ENCODE data around the gene UTS2B.

Gene UTS2B

GRCh38 chr3:191301017-191301416, 29.3 kb downstream of the UTS2B start:
- DNase-seq = no peak
- Histone ChIP-seq H3K79me1 (ENCODE audit: low read length) (no peaks in the 10 kb centered on the region), H3K9ac (ENCODE audit: low read length) (no peak overlapping the region)

GRCh38 chr3:191300422-191300821, 29.9 kb downstream of the UTS2B start:
- no peaks in the 10 kb centered on the region for H3K79me2 ChIP-seq (ENCODE audit: control insufficient read depth, insufficient read depth, low read length, poor library complexity)
- H3K36me3 ChIP-seq (ENCODE audit: control insufficient read depth in 1 of 2, insufficient read depth in 2 of 2, low read length in 2 of 2) = no peaks in the 10 kb centered on the region
- H3K14ac ChIP-seq (ENCODE audit: low read length) = no peak overlapping the region
- no peak overlapping the region for H2AFZ ChIP-seq (ENCODE audit: insufficient read depth, low read length, poor library complexity)
- no peak overlapping the region for H3K4me2 ChIP-seq (ENCODE audit: low read length)
- no peak for DNase-seq
- no peak overlapping the region for H3K23ac ChIP-seq (ENCODE audit: low read length)
- H3K79me1 ChIP-seq (ENCODE audit: low read length) = no peaks in the 10 kb centered on the region
- no peaks in the 10 kb centered on the region for H3K9me3 ChIP-seq (ENCODE audit: insufficient read depth, low read depth, low read length)
- H3K4me1 ChIP-seq (ENCODE audit: control insufficient read depth in 1 of 2, insufficient read depth in 2 of 2, low read length in 2 of 2) = no peaks in the 10 kb centered on the region
- no peak overlapping the region for H4K12ac ChIP-seq (ENCODE audit: low read depth, low read length)
- H2BK12ac ChIP-seq (ENCODE audit: low read length) = no peak overlapping the region
- H4K91ac ChIP-seq (ENCODE audit: low read depth, low read length) = no peak overlapping the region
- no peaks in the 10 kb centered on the region for H3K27me3 ChIP-seq (ENCODE audit: insufficient read depth, low read length)
- H2BK120ac ChIP-seq (ENCODE audit: insufficient read depth, low read length, poor library complexity) = no peak overlapping the region
- H3K4ac ChIP-seq (ENCODE audit: low read depth, low read length) = no peak overlapping the region
- H3K4me3 ChIP-seq (ENCODE audit: low read depth, low read length) = no peak overlapping the region
- no peak overlapping the region for H3K27ac ChIP-seq (ENCODE audit: low read depth, low read length)
- WGBS (ENCODE audit: extremely low coverage, insufficient coverage, insufficient read length) = no CpG with 5 or more reads among the region's 1 CpG
- H2BK5ac ChIP-seq (ENCODE audit: low read depth, low read length, poor library complexity) = peak overlapping the region; percentile 21
- H2AK5ac ChIP-seq (ENCODE audit: low read length) = no peak overlapping the region
- no peak overlapping the region for H3K9ac ChIP-seq (ENCODE audit: low read length)
- no peak overlapping the region for H3K18ac ChIP-seq (ENCODE audit: low read length)
- H4K8ac ChIP-seq (ENCODE audit: low read depth, low read length) = peak overlapping the region; percentile 19

More at GRCh38 chr3:191301017-191301416, 29.3 kb downstream of the UTS2B start:
- H3K4me2 ChIP-seq (ENCODE audit: low read length) = no peak overlapping the region
- no CpG with 5 or more reads among the region's 1 CpG for WGBS (ENCODE audit: extremely low coverage, insufficient coverage, insufficient read length)
- H3K23ac ChIP-seq (ENCODE audit: low read length) = no peak overlapping the region
- no peaks in the 10 kb centered on the region for H3K79me2 ChIP-seq (ENCODE audit: control insufficient read depth, insufficient read depth, low read length, poor library complexity)
- H2BK5ac ChIP-seq (ENCODE audit: low read depth, low read length, poor library complexity) = no peak overlapping the region
- no peaks in the 10 kb centered on the region for H3K27me3 ChIP-seq (ENCODE audit: insufficient read depth, low read length)
- no peak overlapping the region for H3K4me3 ChIP-seq (ENCODE audit: low read depth, low read length)
- H3K36me3 ChIP-seq (ENCODE audit: control insufficient read depth in 1 of 2, insufficient read depth in 2 of 2, low read length in 2 of 2) = no peaks in the 10 kb centered on the region
- no peak overlapping the region for H3K4ac ChIP-seq (ENCODE audit: low read depth, low read length)
- no peak overlapping the region for H4K8ac ChIP-seq (ENCODE audit: low read depth, low read length)
- no peak overlapping the region for H3K14ac ChIP-seq (ENCODE audit: low read length)
- H2AK5ac ChIP-seq (ENCODE audit: low read length) = no peak overlapping the region
- no peak overlapping the region for H3K18ac ChIP-seq (ENCODE audit: low read length)
- no peak overlapping the region for H3K27ac ChIP-seq (ENCODE audit: low read depth, low read length)
- no peaks in the 10 kb centered on the region for H3K9me3 ChIP-seq (ENCODE audit: insufficient read depth, low read depth, low read length)
- no peak overlapping the region for H2AFZ ChIP-seq (ENCODE audit: insufficient read depth, low read length, poor library complexity)
- no peaks in the 10 kb centered on the region for H3K4me1 ChIP-seq (ENCODE audit: control insufficient read depth in 1 of 2, insufficient read depth in 2 of 2, low read length in 2 of 2)
- no peak overlapping the region for H2BK12ac ChIP-seq (ENCODE audit: low read length)
- no peak overlapping the region for H2BK120ac ChIP-seq (ENCODE audit: insufficient read depth, low read length, poor library complexity)
- no peak overlapping the region for H4K91ac ChIP-seq (ENCODE audit: low read depth, low read length)
- H4K12ac ChIP-seq (ENCODE audit: low read depth, low read length) = no peak overlapping the region

- Histone ChIP-seq H3K23ac (ENCODE audit: low read length) (no peak overlapping the region), H4K8ac (ENCODE audit: low read depth, low read length) (no peak overlapping the region), H3K18ac (ENCODE audit: low read length) (no peak overlapping the region), H3K14ac (ENCODE audit: low read length) (no peak overlapping the region), H3K79me1 (ENCODE audit: low read length) (no peaks in the 10 kb centered on the region), H3K27me3 (ENCODE audit: insufficient read depth, low read length) (no peaks in the 10 kb centered on the region), H4K12ac (ENCODE audit: low read depth, low read length) (no peak overlapping the region), H2BK120ac (ENCODE audit: insufficient read depth, low read length, poor library complexity) (no peak overlapping the region), H3K36me3 (ENCODE audit: control insufficient read depth in 1 of 2, insufficient read depth in 2 of 2, low read length in 2 of 2) (no peaks in the 10 kb centered on the region), H3K27ac (ENCODE audit: low read depth, low read length) (no peak overlapping the region), H3K79me2 (ENCODE audit: control insufficient read depth, insufficient read depth, low read length, poor library complexity) (no peaks in the 10 kb centered on the region), H3K4me2 (ENCODE audit: low read length) (no peak overlapping the region), H2BK5ac (ENCODE audit: low read depth, low read length, poor library complexity) (no peak overlapping the region), H2AFZ (ENCODE audit: insufficient read depth, low read length, poor library complexity) (no peak overlapping the region), H3K4me1 (ENCODE audit: control insufficient read depth in 1 of 2, insufficient read depth in 2 of 2, low read length in 2 of 2) (no peaks in the 10 kb centered on the region), H2AK5ac (ENCODE audit: low read length) (no peak overlapping the region), H3K9me3 (ENCODE audit: insufficient read depth, low read depth, low read length) (no peaks in the 10 kb centered on the region), H3K4ac (ENCODE audit: low read depth, low read length) (no peak overlapping the region), H3K4me3 (ENCODE audit: low read depth, low read length) (no peak overlapping the region), H2BK12ac (ENCODE audit: low read length) (no peak overlapping the region), H4K91ac (ENCODE audit: low read depth, low read length) (no peak overlapping the region), H3K9ac (ENCODE audit: low read length) (no peak overlapping the region)
- no peak for DNase-seq
These were observed 31.5 kb downstream of the UTS2B start for GRCh38 chr3:191298846-191299245.

- H3K27me3 ChIP-seq (ENCODE audit: insufficient read depth, low read length) = no peaks in the 10 kb centered on the region
- no peak overlapping the region for H2AFZ ChIP-seq (ENCODE audit: insufficient read depth, low read length, poor library complexity)
- WGBS (ENCODE audit: extremely low coverage, insufficient coverage, insufficient read length) = 100% methylated on average over 1 of the region's 4 CpGs
- H2BK120ac ChIP-seq (ENCODE audit: insufficient read depth, low read length, poor library complexity) = no peak overlapping the region
- no peak for DNase-seq
- H3K4me3 ChIP-seq (ENCODE audit: low read depth, low read length) = no peak overlapping the region
- no peak overlapping the region for H4K12ac ChIP-seq (ENCODE audit: low read depth, low read length)
- H2BK5ac ChIP-seq (ENCODE audit: low read depth, low read length, poor library complexity) = no peak overlapping the region
- H3K23ac ChIP-seq (ENCODE audit: low read length) = no peak overlapping the region
- H3K14ac ChIP-seq (ENCODE audit: low read length) = no peak overlapping the region
- no peaks in the 10 kb centered on the region for H3K4me1 ChIP-seq (ENCODE audit: control insufficient read depth in 1 of 2, insufficient read depth in 2 of 2, low read length in 2 of 2)
- no peak overlapping the region for H3K18ac ChIP-seq (ENCODE audit: low read length)
- no peak overlapping the region for H3K4me2 ChIP-seq (ENCODE audit: low read length)
- H4K91ac ChIP-seq (ENCODE audit: low read depth, low read length) = no peak overlapping the region
- no peak overlapping the region for H2BK12ac ChIP-seq (ENCODE audit: low read length)
- no peak overlapping the region for H3K27ac ChIP-seq (ENCODE audit: low read depth, low read length)
- H3K4ac ChIP-seq (ENCODE audit: low read depth, low read length) = no peak overlapping the region
- no peak overlapping the region for H4K8ac ChIP-seq (ENCODE audit: low read depth, low read length)
- H3K36me3 ChIP-seq (ENCODE audit: control insufficient read depth in 1 of 2, insufficient read depth in 2 of 2, low read length in 2 of 2) = no peaks in the 10 kb centered on the region
- no peak overlapping the region for H3K9ac ChIP-seq (ENCODE audit: low read length)
- no peak overlapping the region for H2AK5ac ChIP-seq (ENCODE audit: low read length)
- H3K79me1 ChIP-seq (ENCODE audit: low read length) = no peaks in the 10 kb centered on the region
- H3K79me2 ChIP-seq (ENCODE audit: control insufficient read depth, insufficient read depth, low read length, poor library complexity) = no peaks in the 10 kb centered on the region
- H3K9me3 ChIP-seq (ENCODE audit: insufficient read depth, low read depth, low read length) = no peaks in the 10 kb centered on the region
These were observed 34.2 kb downstream of the UTS2B start for GRCh38 chr3:191296041-191296541.
